GM03348 (cell line): ENCODE data around the gene PEX3.

Experiments
- DNase-seq: peaks from one replicate; pipeline ENCODE4 v3.0.0; 2012; ENCODE audit warnings: low spot score

Gene PEX3

DNA sequence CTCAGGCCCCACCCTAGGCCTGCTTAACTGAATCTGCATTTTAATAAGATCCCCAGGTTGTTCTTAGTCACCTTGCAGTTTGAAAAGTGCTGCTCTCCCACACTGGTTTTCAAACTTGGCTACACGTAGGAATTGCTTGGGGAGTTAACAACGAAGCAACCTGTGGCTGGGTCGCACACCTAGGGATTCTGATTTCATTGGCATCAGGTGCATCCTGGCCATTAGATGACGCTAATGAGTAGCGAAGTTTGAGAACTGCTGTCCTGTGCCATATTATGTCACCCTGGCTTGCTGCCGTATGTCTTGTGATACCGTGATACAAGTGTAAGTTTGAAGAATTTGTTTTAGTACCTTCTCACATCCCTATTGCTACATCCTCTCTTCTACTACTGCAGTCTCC is 89.1 kb downstream of the PEX3 start:
- DNase-seq, result no peak

DNA sequence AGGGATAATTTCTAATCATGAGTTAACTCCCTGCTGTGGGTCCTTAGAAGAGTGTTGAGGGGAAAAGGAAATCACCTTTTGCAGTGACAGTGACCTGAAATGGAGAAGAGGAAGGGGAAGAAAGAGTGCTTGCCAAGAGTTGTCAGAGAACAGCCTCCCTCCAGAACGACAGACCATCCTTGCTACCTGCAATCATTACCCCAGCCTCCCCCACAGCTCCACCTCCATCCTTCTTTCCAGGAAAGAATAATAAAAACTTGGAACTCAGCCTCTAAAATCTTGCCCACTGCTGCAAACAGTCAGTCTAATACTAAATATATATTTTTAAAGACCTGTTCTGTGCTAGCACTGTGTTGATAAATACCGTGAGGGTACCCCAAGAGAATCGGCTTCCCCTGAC is 89.6 kb downstream of the PEX3 start:
- no peak for DNase-seq
